Spleen (tissue), 11 donors: ENCODE measurements around the gene GZMA. TPM values are rescaled to one million over a fixed set of nuclear protein-coding genes. Genes with fewer than 3 reads are reported as not detected.

Experiments
- DNase-seq: peaks from one replicate; pipeline ENCODE4 v3.0.0-alpha.2; 2020
- H3K27ac ChIP-seq, 8 donors: fragments of 200-600 bp; sonication (generic) in 7 of 8; 1 replicate in 4 of 8; 2 replicates in 4 of 8; pipeline versions ENCODE4 v1.5.0 to v1.8.0; 2016 to 2021; ENCODE audit warnings: inconsistent platforms in 4 of 8, mild to moderate bottlenecking in 4 of 8, moderate library complexity in 1 of 8
- H3K27me3 ChIP-seq, 7 donors: fragments of 200-600 bp; sonication (generic) in 6 of 7; replicated peaks in 1 of 7; 1 replicate in 4 of 7; 2 replicates in 3 of 7; pipeline versions ENCODE4 v1.5.0 to v1.8.0; 2016 to 2021; ENCODE audit warnings: inconsistent platforms in 3 of 7, mild to moderate bottlenecking in 1 of 7
- H3K36me3 ChIP-seq, 6 donors: fragments of 200-600 bp; sonication (generic) in 5 of 6; 1 replicate in 4 of 6; 2 replicates in 2 of 6; pipeline versions ENCODE4 v1.5.0 to v1.8.0; 2016 to 2021; ENCODE audit warnings: inconsistent platforms in 2 of 6
- H3K4me1 ChIP-seq, 6 donors: fragments of 200-600 bp; sonication (generic) in 5 of 6; 1 replicate in 3 of 6; 2 replicates in 3 of 6; pipeline versions ENCODE4 v1.5.0 to v1.8.0; 2016 to 2021; ENCODE audit warnings: inconsistent platforms in 3 of 6
- H3K4me3 ChIP-seq, 8 donors: fragments of 200-600 bp; sonication (generic) in 7 of 8; 1 replicate in 4 of 8; 2 replicates in 4 of 8; pipeline versions ENCODE4 v1.5.0 to v1.8.0; 2016 to 2021; ENCODE audit warnings: inconsistent platforms in 4 of 8, mild to moderate bottlenecking in 4 of 8, moderate library complexity in 2 of 8
- H3K9me3 ChIP-seq, 8 donors: fragments of 200-600 bp; sonication (generic) in 7 of 8; 1 replicate in 4 of 8; 2 replicates in 4 of 8; pipeline versions ENCODE4 v1.5.0 to v1.8.0; 2016 to 2021; ENCODE audit warnings: inconsistent platforms in 4 of 8
- CTCF ChIP-seq, 11 experiments: fragments of 200-600 bp in 7 of 11; fragments of 450-650 bp in 4 of 11; sonication (generic) in 4 of 11; IDR thresholded peaks in 8 of 11; conservative IDR thresholded peaks in 3 of 11; 1 replicate in 7 of 11; 2 replicates in 4 of 11; pipeline versions ENCODE4 v1.4.0 to v1.8.0; 2016 to 2021; ENCODE audit warnings: antibody characterized with exemption in 11 of 11, inconsistent platforms in 4 of 11, mild to moderate bottlenecking in 1 of 11
- POLR2A ChIP-seq, 3 donors: fragments of 450-650 bp; IDR thresholded peaks; one replicate each; pipeline ENCODE4 v1.5.1; 2017; ENCODE audit warnings: antibody characterized with exemption in 3 of 3, mild to moderate bottlenecking in 1 of 3
- POLR2AphosphoS5 ChIP-seq, 3 donors: sonication (generic); formaldehyde crosslinking; IDR thresholded peaks; one replicate each; pipeline ENCODE4 v1.5.1; 2017; ENCODE audit warnings: antibody characterized with exemption in 3 of 3
- WGBS, 5 donors: extraction: QIAGEN DNeasy Blood & Tissue Kit in 3 of 5; methylation state at CpG; one replicate each; pipeline versions ENCODE4 v1.1.5 to v1.1.7; 2013 to 2018; 5-methylcytosine and 5-hydroxymethylcytosine counted together
- intact Hi-C: fragments of 100-400 bp; cut with DNase I; formaldehyde crosslinking; loops from one replicate; pipeline ENCODE4 v1.15.0; 2023; ENCODE audit warnings: low total_unique reads
- polyA plus RNA-seq, 3 donors: library from polyadenylated mRNA; stranded (reverse); fragments of 200-250 nt; gene quantifications; one replicate each; pipeline ENCODE4 v1.2.1, GENCODE V29; 2013
- total RNA-seq, 7 donors: library from RNA; depleted of rRNA in 3 of 7; stranded (reverse); fragments of >200 nt in 3 of 7; fragmentation: NEBNext Ultra II Directional in 4 of 7; extraction: Animal tissue kit (Norgen Biotek cat#: 25700) in 4 of 7; gene quantifications; one replicate each; pipeline versions ENCODE4 v1.1.0 to v1.2.1, GENCODE V29; 2016 to 2021
- donor health status: healthy with polysubstance abuse.
- donor health status: DM: no; HTN: no; CAD: no; lungs with moderate emphysema.
- donor health status: DM: no; HTN: no; CAD: no.
- donor health status: Bipolar disorder and iron deficiency.
- donor health status: healthy.
- donor health status: DM: no; HTN: no; CAD: no.
- donor health status: DM: yes; HTN: yes; CAD: no.

GZMA gene
- total and polyA plus RNA-seq, 10 donors: 14.7 to 40.5 (median 22.0) TPM

- 75 to 86% (median 82%) methylated on average over 5 of the region's 5 CpGs for WGBS, 5 donors
- no peak for DNase-seq
- Histone ChIP-seq H3K4me1 (no peaks in the 10 kb centered on the region), H3K4me3 (no peak overlapping the region), H3K9me3 (peaks cover 0 to 20% (median 15%) of the 10 kb centered on the region in 8 donors), H3K27ac (no peak overlapping the region), H3K27me3 (peaks cover 0 to 4% (median 0%) of the 10 kb centered on the region in 7 donors), H3K36me3 (no peaks in the 10 kb centered on the region)
- TF ChIP-seq POLR2AphosphoS5 (IDR thresholded peaks at IDR 0.05) (no peak), CTCF (IDR thresholded peaks at IDR 0.05 in 8 of 11, conservative IDR thresholded peaks at IDR 0.05 in 3 of 11) (no peak), POLR2A (IDR thresholded peaks at IDR 0.05) (no peak)
- intact Hi-C loops: no loop called here
These were observed 31.7 kb downstream of the GZMA start for GRCh38 chr5:55134053-55134722.

- no peak for DNase-seq
- Histone ChIP-seq H3K27me3 (peaks cover 0 to 4% (median 0%) of the 10 kb centered on the region in 7 donors), H3K4me1 (no peaks in the 10 kb centered on the region), H3K4me3 (no peak overlapping the region), H3K36me3 (no peaks in the 10 kb centered on the region), H3K27ac (no peak overlapping the region), H3K9me3 (no peaks in the 10 kb centered on the region)
- no peak for TF ChIP-seq CTCF (IDR thresholded peaks at IDR 0.05 in 8 of 11, conservative IDR thresholded peaks at IDR 0.05 in 3 of 11)
- 69 to 90% (median 81%) methylated on average over 3 of the region's 3 CpGs for WGBS, 5 donors
- intact Hi-C loops: no loop called here
These were observed 34.1 kb downstream of the GZMA start for GRCh38 chr5:55136521-55136920.

GRCh38 chr5:55140908-55141665 lies 38.6 kb downstream of the GZMA start:
- Histone ChIP-seq H3K4me1 (peaks cover 0 to 2% (median 0%) of the 10 kb centered on the region in 6 donors), H3K36me3 (no peaks in the 10 kb centered on the region), H3K9me3 (no peaks in the 10 kb centered on the region), H3K4me3 (no peak overlapping the region), H3K27ac (no peak overlapping the region), H3K27me3 (peaks cover 0 to 12% (median 0%) of the 10 kb centered on the region in 7 donors)
- WGBS, 5 donors: 79 to 86% (median 81%) methylated on average over 9 of the region's 9 CpGs
- DNase-seq: no peak
- intact Hi-C loops: loop anchor here (5.0 kb wide), 1 partner anchor 199 kb away; no protein-coding TSS in a partner anchor
- TF ChIP-seq CTCF (IDR thresholded peaks at IDR 0.05 in 8 of 11, conservative IDR thresholded peaks at IDR 0.05 in 3 of 11) (no peak), POLR2A (IDR thresholded peaks at IDR 0.05) (no peak), POLR2AphosphoS5 (IDR thresholded peaks at IDR 0.05) (no peak)
